ENCODE measurements around the gene FAM78B.

- no peak for TF ChIP-seq TAF1 (IDR thresholded peaks at IDR 0.05; ENCODE audit: borderline replicate concordance, low read depth, low read length)
- TF ChIP-seq POLR2A (IDR thresholded peaks at IDR 0.05; ENCODE audit: low read depth, low read length), result no peak
Observed at GRCh38 chr1:166119471-166119965, 47.3 kb downstream of the FAM78B start.
